ENCODE measurements around the gene SNRPB2. TPM values are rescaled to one million over a fixed set of nuclear protein-coding genes. Genes with fewer than 3 reads are reported as not detected.

SNRPB2 gene
- total RNA-seq, 1 donor: 57.5 TPM

DNA sequence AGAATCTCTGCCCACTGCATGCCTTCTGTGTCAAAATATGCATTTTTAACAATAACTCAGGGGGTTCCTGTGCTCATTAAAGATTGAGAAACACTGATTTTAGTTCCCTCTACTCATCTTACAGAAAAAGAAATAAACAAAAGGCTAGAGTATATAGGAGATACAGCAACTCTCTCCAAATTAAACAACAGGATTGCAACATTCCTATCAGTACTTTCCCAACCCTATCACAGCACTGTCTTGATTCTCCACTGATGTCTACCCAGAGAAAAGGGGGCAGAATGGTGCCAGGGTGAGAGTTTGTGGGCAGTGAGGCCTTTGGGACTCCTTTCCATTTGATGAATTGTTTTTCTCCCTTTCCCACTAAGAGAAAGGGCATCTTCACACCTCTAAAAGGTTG lies 23.1 kb downstream of the SNRPB2 start:
- Histone ChIP-seq H3K4me1 (ENCODE audit: insufficient read depth, low read length) (no peaks in the 10 kb centered on the region), H3K27me3 (ENCODE audit: insufficient read depth, low read length) (peaks cover 15% of the 10 kb centered on the region), H3K4me3 (ENCODE audit: low read length) (no peak overlapping the region), H3K9me3 (ENCODE audit: low read depth, low read length) (no peaks in the 10 kb centered on the region)

DNA sequence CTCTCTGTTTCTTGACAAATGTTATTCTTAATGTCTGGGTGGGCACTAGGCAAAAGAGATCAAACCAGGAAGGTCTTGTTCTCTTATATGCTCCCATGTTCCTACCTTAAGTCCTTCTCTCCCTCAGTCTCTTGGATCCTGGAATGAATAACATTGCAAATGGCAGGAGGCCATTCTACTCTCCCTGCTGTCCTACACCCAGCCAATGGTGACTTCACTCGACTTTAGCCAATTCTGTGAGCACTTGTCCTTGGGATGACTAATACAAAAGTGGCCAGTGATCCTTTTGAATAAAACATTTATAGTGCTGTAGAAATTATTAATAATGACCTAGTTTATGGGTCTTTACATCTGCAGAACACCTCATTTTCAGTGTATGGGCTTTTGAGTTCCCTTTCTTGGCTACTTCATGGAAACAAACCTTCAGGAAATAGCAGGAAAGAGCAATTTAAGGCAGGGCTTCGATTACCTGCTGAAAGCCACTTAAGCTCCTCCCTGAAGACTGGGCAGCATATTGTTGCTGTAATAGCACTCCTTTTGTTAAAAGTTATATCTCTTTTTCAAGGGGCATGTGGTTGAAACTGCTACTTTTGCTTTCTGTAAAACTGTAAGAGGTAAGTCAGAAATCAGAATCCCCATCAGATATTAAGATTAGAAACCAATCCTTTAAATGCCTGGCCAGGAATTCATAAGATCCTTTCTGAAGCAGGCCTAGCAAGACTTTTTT lies 28.8 kb downstream of the SNRPB2 start:
- H3K4me1 ChIP-seq (ENCODE audit: insufficient read depth, low read length): no peaks in the 10 kb centered on the region
- H3K27me3 ChIP-seq (ENCODE audit: insufficient read depth, low read length): no peaks in the 10 kb centered on the region
- no peaks in the 10 kb centered on the region for H3K9me3 ChIP-seq (ENCODE audit: low read depth, low read length)
- no peak overlapping the region for H3K4me3 ChIP-seq (ENCODE audit: low read length)

DNA sequence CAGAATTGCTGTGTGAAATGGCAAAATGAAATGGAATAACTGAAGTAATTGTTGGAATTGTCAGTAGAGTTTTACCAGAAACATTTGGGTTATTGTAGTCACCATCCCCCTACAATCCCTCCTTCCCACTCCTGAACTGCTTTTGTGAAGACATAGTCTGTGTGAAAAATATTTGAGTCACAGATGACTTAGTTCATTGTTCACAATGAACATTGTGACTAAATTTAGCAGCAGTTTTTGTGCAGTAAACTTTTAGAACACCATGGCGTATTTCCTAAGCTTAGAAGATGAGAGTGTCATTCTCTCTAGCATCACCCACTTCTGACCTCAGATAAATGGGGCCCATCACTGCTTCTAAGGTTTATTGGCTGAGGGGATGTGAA lies 29.3 kb downstream of the SNRPB2 start:
- no peaks in the 10 kb centered on the region for H3K4me1 ChIP-seq (ENCODE audit: insufficient read depth, low read length)
- H3K4me3 ChIP-seq (ENCODE audit: low read length): no peak overlapping the region
- no peaks in the 10 kb centered on the region for H3K9me3 ChIP-seq (ENCODE audit: low read depth, low read length)
- no peaks in the 10 kb centered on the region for H3K27me3 ChIP-seq (ENCODE audit: insufficient read depth, low read length)

DNA sequence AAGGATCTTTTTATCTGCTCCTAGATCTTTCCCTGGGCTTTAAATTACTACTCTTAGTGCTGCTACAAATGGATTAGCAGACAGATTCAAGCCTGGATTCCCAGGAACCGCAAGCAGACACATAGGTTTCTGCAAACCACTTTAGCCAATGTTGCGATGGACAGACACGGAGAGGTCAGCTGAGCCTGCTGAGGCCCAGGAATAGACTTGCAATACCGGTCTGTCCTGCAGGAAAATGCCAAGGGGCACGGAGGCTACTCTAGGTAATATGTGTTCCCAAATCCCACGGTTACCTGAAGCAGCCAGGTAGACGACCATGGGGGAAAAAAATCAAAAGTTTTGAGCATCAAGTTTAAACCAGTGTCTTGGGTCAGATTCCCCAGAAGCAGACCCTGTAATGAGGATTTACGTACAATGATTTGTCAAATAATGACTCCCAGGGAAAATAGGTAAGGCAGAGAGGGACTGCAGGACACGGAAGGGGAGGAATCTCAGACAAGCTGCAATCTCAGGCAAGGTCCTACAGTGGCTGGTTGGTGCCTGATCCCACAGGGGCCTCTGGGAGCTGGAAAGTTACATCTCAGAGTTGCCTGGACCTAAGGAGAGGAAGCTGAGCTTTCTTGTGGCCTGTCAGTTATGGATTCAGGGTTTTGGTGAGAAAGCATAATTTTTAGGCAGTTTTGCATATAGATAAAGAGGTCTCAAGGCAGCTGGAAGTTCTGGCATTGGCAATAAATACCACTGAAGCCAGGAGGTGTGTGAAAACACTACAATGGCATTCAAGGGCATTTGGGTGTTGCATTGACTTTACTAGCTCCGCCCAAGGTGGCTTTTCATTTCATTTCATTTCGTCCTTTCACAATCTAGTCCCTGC lies 30.8 kb downstream of the SNRPB2 start:
- Histone ChIP-seq H3K9me3 (ENCODE audit: low read depth, low read length) (no peaks in the 10 kb centered on the region), H3K4me3 (ENCODE audit: low read length) (no peak overlapping the region), H3K27me3 (ENCODE audit: insufficient read depth, low read length) (no peaks in the 10 kb centered on the region), H3K4me1 (ENCODE audit: insufficient read depth, low read length) (no peaks in the 10 kb centered on the region)

DNA sequence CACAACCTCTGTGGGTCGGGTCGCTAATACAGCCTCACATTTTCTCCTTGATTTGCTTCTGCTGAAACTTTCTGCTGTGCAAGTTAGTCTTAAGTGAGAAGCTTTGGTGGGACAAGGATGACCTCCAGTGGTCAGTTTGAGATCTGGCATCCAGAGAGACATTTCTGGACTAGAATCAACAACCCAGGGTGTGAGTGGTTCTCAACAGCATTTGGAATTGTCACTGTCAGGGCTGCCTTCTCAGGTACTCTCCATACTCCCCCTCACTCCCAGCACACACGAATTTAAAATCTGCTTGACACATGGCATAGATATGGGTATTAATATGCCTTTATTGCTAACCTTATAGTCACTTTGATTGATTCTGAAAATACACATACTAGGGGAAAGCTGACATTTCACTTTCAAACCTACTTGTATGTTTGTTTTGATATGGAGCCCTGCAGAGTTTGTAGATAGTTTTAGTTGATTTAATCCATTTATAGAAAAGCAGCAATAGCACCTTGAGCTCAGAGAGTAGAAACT lies 31.5 kb downstream of the SNRPB2 start:
- no peaks in the 10 kb centered on the region for H3K9me3 ChIP-seq (ENCODE audit: low read depth, low read length)
- no peak overlapping the region for H3K4me3 ChIP-seq (ENCODE audit: low read length)
- H3K27me3 ChIP-seq (ENCODE audit: insufficient read depth, low read length): no peaks in the 10 kb centered on the region
- H3K4me1 ChIP-seq (ENCODE audit: insufficient read depth, low read length): no peaks in the 10 kb centered on the region

DNA sequence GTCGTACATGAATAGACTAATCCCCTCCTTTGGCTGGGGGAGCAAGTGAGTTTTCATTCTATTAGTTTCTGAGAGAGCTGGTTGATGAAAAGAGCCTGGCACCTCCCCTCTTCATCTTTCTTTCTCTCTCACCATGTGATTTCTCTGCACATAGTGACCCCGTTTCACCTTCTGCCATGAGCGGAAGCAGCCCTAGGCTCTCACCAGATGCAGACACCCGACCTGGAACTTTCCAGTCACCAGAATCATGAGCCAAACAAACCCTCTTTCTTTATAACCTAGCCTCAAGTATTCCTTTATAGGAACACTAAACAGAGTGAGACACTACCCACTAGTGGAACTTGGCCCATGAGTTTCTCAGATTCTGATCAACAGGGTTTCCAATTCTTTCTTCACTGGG lies 34.7 kb downstream of the SNRPB2 start:
- H3K4me1 ChIP-seq (ENCODE audit: insufficient read depth, low read length): no peaks in the 10 kb centered on the region
- H3K27me3 ChIP-seq (ENCODE audit: insufficient read depth, low read length): peaks cover under 1% of the 10 kb centered on the region
- H3K4me3 ChIP-seq (ENCODE audit: low read length): no peak overlapping the region
- H3K9me3 ChIP-seq (ENCODE audit: low read depth, low read length): no peaks in the 10 kb centered on the region

DNA sequence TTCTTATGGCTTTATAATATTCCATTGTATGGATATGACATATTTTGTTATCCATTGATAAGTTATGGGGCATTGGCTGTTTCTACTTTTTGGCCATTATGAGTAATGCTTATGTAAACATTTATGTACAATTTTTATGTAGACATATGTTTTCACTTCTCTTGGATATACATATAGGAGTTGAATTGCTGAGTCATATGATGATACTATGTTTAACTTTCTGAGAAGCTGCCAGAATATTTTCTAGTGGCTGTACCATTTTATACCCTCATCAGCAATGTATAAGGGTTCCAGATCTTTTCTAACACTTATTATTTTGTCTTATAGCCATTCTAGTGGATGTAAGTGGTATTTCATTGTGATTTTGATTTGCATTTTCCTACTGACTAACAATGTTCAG lies 41.4 kb downstream of the SNRPB2 start:
- Histone ChIP-seq H3K4me1 (ENCODE audit: insufficient read depth, low read length) (no peaks in the 10 kb centered on the region), H3K27me3 (ENCODE audit: insufficient read depth, low read length) (peaks cover 9% of the 10 kb centered on the region), H3K4me3 (ENCODE audit: low read length) (no peak overlapping the region), H3K9me3 (ENCODE audit: low read depth, low read length) (no peaks in the 10 kb centered on the region)

DNA sequence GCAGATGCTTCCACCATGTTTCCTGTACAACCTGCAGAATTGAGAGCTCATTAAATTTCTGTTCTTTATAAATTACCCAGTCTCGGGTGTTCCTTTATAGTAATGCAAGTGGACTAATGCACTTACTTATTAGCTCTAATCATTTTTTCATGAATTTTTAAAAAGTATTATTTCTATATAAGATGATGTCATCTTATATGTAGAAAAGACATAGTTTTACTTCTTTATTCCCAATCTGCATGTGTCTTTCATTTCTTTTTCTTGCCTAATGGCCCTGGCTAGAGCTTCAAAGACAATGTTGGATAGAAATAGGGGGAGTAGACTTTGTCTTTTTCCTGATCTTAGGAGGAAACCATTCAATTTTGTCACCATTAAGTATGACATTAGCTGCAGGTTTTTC lies 46.1 kb downstream of the SNRPB2 start:
- H3K4me1 ChIP-seq (ENCODE audit: insufficient read depth, low read length): no peaks in the 10 kb centered on the region
- H3K4me3 ChIP-seq (ENCODE audit: low read length): no peak overlapping the region
- no peaks in the 10 kb centered on the region for H3K9me3 ChIP-seq (ENCODE audit: low read depth, low read length)
- H3K27me3 ChIP-seq (ENCODE audit: insufficient read depth, low read length): peaks cover 4% of the 10 kb centered on the region

DNA sequence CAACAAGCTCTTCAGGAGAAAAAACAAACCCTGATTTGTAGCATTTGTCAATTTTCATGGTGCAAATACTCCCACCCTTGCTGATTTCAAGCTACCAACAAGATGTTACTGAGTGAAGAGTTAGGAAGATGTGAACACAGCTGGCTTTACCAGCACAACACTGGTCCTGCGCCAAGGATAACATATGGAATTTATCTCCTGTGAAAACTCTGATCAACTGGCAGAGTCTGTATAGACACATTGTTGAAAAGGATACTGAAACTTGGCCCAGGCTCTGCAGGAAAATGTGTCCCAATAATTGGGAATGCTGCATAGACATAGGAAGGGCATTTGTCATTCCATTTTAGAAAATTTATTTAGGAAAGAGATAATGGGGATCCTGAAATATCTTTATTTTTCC lies 47.3 kb downstream of the SNRPB2 start:
- no peaks in the 10 kb centered on the region for H3K4me1 ChIP-seq (ENCODE audit: insufficient read depth, low read length)
- H3K27me3 ChIP-seq (ENCODE audit: insufficient read depth, low read length): peaks cover 4% of the 10 kb centered on the region
- no peak overlapping the region for H3K4me3 ChIP-seq (ENCODE audit: low read length)
- no peaks in the 10 kb centered on the region for H3K9me3 ChIP-seq (ENCODE audit: low read depth, low read length)

DNA sequence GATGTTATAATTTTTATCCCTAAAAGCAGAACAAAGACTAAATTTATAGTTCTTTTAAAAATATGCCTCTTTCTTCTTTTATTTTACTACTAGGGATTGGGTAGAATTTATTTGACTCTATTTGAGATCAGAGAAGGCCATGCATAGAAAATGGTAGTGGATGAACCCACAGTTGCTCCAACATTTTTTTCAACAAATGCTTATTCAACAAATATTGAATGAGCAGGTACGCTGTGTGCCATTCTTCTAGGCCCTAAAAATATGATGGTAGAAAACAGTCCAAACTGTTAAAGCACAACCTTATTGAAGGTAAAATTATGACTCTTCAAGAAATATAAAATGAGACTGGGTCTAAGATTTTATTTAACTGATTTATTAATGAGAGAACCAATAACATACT lies 48.3 kb downstream of the SNRPB2 start:
- no peaks in the 10 kb centered on the region for H3K27me3 ChIP-seq (ENCODE audit: insufficient read depth, low read length)
- no peak overlapping the region for H3K4me3 ChIP-seq (ENCODE audit: low read length)
- H3K4me1 ChIP-seq (ENCODE audit: insufficient read depth, low read length): no peaks in the 10 kb centered on the region

DNA sequence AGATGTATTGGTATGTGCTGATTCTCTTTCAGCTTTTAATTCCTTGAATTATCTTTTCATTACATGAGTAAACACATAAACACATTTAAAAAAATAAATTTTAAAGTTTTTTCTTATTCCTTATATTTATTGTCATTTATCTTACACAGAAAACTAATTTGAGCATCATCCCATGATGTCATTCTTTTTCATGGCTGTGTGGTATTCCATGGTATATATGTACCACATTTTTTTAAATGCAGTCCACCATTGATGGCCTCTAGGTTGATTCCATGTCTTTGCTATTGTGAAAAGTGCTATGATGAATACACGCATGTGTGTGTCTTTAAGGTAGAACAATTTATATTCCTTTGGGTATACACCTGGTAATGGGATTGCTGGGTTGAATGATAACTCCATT lies 51.7 kb downstream of the SNRPB2 start:
- no peaks in the 10 kb centered on the region for H3K4me1 ChIP-seq (ENCODE audit: insufficient read depth, low read length)
- no peaks in the 10 kb centered on the region for H3K27me3 ChIP-seq (ENCODE audit: insufficient read depth, low read length)
- no peak overlapping the region for H3K4me3 ChIP-seq (ENCODE audit: low read length)
- no peaks in the 10 kb centered on the region for H3K9me3 ChIP-seq (ENCODE audit: low read depth, low read length)

More for the DNA sequence above, 48.3 kb downstream of the SNRPB2 start:
- no peaks in the 10 kb centered on the region for H3K9me3 ChIP-seq (ENCODE audit: low read depth, low read length)

DNA sequence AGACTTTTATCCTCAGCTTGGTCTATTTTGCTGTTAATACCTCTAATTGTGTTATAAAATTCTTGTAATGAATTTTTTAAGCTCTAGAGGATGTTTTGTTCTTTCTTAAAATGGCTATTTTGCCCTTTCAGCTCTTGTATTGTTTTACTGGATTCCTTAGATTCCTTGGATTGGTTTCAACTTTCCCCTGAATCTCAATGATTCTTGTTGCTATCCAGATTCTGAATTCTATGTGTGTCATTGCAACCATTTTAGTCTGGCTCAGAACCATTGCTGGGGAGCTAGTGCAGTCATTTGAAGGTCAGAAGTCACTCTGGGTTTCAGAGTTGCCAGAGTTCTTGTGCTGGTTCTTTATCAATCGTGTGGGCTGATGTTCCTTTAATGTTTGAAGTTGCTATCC lies 55.4 kb downstream of the SNRPB2 start:
- Histone ChIP-seq H3K4me1 (ENCODE audit: insufficient read depth, low read length) (no peaks in the 10 kb centered on the region), H3K4me3 (ENCODE audit: low read length) (no peak overlapping the region), H3K9me3 (ENCODE audit: low read depth, low read length) (no peaks in the 10 kb centered on the region), H3K27me3 (ENCODE audit: insufficient read depth, low read length) (no peaks in the 10 kb centered on the region)

Other genes with a start within 250 kb of the SNRPB2 start
- gene KIF16B, start 156.6 kb upstream of the SNRPB2 start, total RNA-seq: 5.8 TPM
- gene OTOR, start 18.3 kb downstream of the SNRPB2 start, total RNA-seq: not detected

Measured in mononuclear cell (primary cell).